ENCODE results near the gene GALNT16.

- TF ChIP-seq CTCF (IDR thresholded peaks at IDR 0.05), result no peak
- no peak for TF ChIP-seq POLR2A (IDR thresholded peaks at IDR 0.05)
These were observed 21.7 kb downstream of the GALNT16 start for GRCh38 chr14:69281450-69282169.
